Measurements from ENCODE around the gene ZNF217.
"Not testable (repeated sequence)": the region's sequence is repeated elsewhere in the genome, so short reads cannot be mapped to it uniquely, and the experiment has no call there.

- not testable (repeated sequence) for TF ChIP-seq POLR2AphosphoS5, CTCF (IDR thresholded peaks at IDR 0.05)
Measured at GRCh38 chr20:53562104-53562764, 31.4 kb downstream of the ZNF217 start.
